Spleen (tissue), 7 donors: Measurements from ENCODE around the gene DYTN.

Source experiments
- CTCF ChIP-seq, 11 experiments: fragments of 200-600 bp in 7 of 11; fragments of 450-650 bp in 4 of 11; sonication (generic) in 4 of 11; IDR thresholded peaks in 8 of 11; conservative IDR thresholded peaks in 3 of 11; 1 replicate in 7 of 11; 2 replicates in 4 of 11; pipeline versions ENCODE4 v1.4.0 to v1.8.0; 2016 to 2021; ENCODE audit warnings: antibody characterized with exemption in 11 of 11, inconsistent platforms in 4 of 11, mild to moderate bottlenecking in 1 of 11
- POLR2A ChIP-seq, 3 donors: fragments of 450-650 bp; IDR thresholded peaks; one replicate each; pipeline ENCODE4 v1.5.1; 2017; ENCODE audit warnings: antibody characterized with exemption in 3 of 3, mild to moderate bottlenecking in 1 of 3
- donor health status: DM: no; HTN: no; CAD: no; lungs with moderate emphysema.
- donor health status: DM: no; HTN: no; CAD: no.
- donor health status: DM: no; HTN: no; CAD: no.

- no peak for TF ChIP-seq CTCF (IDR thresholded peaks at IDR 0.05 in 8 of 11, conservative IDR thresholded peaks at IDR 0.05 in 3 of 11)
- TF ChIP-seq POLR2A (IDR thresholded peaks at IDR 0.05): no peak
These were observed 18.7 kb upstream of the DYTN start for GRCh38 chr2:206736935-206737334.
